ENCODE results near the gene PPP2R2D. TPM values are rescaled to one million over a fixed set of nuclear protein-coding genes. Genes with fewer than 3 reads are reported as not detected.

Gene PPP2R2D
- total RNA-seq, 2 donors from 2014 or later = 23.8 to 30.6 TPM

DNA sequence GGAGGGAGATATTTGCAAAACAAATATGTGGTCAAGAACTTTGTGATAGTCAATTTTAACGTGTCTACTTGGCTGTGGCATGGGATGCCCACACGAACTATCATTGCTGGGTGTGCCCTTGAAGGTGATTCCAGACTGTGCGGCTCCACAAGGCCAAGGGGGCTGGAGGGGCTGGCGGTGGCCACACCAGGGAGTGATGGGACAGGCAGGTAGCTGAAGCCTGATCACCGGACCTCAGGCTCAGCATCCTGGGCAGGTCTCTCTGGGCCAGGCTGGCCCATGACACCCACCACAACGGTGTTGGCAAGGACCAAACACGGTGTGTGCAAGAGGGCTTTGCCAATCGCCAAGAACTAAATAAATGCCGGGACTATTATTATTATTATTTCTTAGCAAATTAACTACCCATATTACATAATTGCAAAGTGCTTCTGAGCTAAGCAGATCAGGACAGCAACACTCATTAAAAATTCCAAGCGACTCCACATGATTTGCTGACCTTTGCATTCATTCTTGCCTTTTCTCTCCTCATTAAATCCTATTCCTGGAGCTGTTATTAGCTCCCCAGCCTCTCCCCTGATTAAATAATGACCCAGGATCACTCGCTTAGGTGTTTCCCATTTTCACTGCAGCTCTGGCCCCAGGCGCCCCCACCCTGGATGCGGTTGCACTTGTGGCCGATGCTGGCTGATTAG is 35.4 kb upstream of the PPP2R2D start:
- no peak overlapping the region for H3K4me3 ChIP-seq
- H3K36me3 ChIP-seq = no peaks in the 10 kb centered on the region
- no peak for TF ChIP-seq CTCF (IDR thresholded peaks at IDR 0.05)
- no peak for DNase-seq (ENCODE audit: low spot score)
- no peak overlapping the region for H3K27ac ChIP-seq
- H3K9me3 ChIP-seq = no peaks in the 10 kb centered on the region
- no peaks in the 10 kb centered on the region for H3K4me1 ChIP-seq
- H3K27me3 ChIP-seq = no peaks in the 10 kb centered on the region

DNA sequence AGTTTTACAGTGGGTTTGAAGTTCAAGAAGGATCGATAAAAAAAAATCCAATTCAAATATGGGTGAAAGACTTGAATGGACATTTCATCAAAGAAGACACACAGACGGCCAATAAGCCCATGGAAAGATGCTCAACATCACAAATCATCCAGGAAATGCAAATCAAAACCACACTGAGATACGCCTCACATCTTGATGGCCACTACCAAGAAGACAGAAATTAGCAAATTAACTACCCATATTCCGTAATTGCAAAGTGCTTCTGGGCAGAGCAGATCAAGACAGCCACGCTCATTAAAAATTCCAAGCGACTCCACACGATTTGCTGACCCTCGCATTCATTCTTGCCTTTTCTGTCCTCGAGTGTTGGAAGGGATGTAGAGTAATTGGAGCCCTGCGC is 34.1 kb upstream of the PPP2R2D start:
- H3K4me1 ChIP-seq = no peaks in the 10 kb centered on the region

DNA sequence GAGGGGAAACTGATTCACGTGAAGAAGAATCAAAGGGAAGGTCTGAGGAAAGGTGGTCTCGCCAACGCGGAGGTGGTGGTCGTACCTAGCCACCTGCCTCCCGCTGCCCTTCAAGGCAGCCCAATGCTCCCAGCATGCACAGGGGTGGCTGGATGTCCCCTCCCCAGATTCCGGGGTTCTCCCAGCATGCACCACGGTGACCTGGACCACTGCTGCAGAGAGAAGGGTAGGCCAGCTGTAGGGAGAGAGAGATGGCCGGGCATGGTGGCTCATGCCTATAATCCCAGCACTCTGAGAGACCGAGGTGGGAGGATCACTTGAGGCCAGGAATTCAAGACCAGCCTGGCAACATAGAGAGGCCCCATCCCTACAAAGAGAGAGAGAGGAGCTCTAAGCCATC is 32.4 kb upstream of the PPP2R2D start:
- TF ChIP-seq CTCF (IDR thresholded peaks at IDR 0.05) = no peak
- no peak overlapping the region for H3K4me3 ChIP-seq
- H3K4me1 ChIP-seq = no peaks in the 10 kb centered on the region
- no peak for DNase-seq (ENCODE audit: low spot score)
- no peaks in the 10 kb centered on the region for H3K27me3 ChIP-seq
- H3K36me3 ChIP-seq = no peaks in the 10 kb centered on the region
- no peaks in the 10 kb centered on the region for H3K9me3 ChIP-seq
- H3K27ac ChIP-seq = no peak overlapping the region

More for the DNA sequence above, 34.1 kb upstream of the PPP2R2D start:
- Histone ChIP-seq H3K27me3 (no peaks in the 10 kb centered on the region), H3K4me3 (no peak overlapping the region), H3K27ac (no peak overlapping the region), H3K36me3 (no peaks in the 10 kb centered on the region), H3K9me3 (no peaks in the 10 kb centered on the region)
- no peak for TF ChIP-seq CTCF (IDR thresholded peaks at IDR 0.05)
- DNase-seq (ENCODE audit: low spot score) = no peak

GRCh38 chr10:131869344-131869743 is 31.5 kb upstream of the PPP2R2D start:
- Histone ChIP-seq H3K36me3 (no peaks in the 10 kb centered on the region), H3K27ac (no peak overlapping the region), H3K27me3 (no peaks in the 10 kb centered on the region), H3K4me3 (no peak overlapping the region), H3K4me1 (no peaks in the 10 kb centered on the region), H3K9me3 (no peaks in the 10 kb centered on the region)
- no peak for TF ChIP-seq CTCF (IDR thresholded peaks at IDR 0.05)
- DNase-seq (ENCODE audit: low spot score) = no peak

GRCh38 chr10:131870411-131870810 is 30.4 kb upstream of the PPP2R2D start:
- no peak for DNase-seq (ENCODE audit: low spot score)
- no peaks in the 10 kb centered on the region for H3K27me3 ChIP-seq
- H3K4me1 ChIP-seq = peaks cover 0 to 9% of the 10 kb centered on the region in 2 donors
- H3K36me3 ChIP-seq = no peaks in the 10 kb centered on the region
- H3K27ac ChIP-seq = no peak overlapping the region
- no peak overlapping the region for H3K4me3 ChIP-seq
- no peaks in the 10 kb centered on the region for H3K9me3 ChIP-seq
- TF ChIP-seq CTCF (IDR thresholded peaks at IDR 0.05) = no peak
